HG03378 (cell line): Measurements from ENCODE around the gene SULT2B1.

ENCODE experiments used
- ATAC-seq: cut with Tn5 transposase; IDR thresholded peaks from one replicate; pipeline ENCODE4 v1.9.1; 2021; ENCODE audit warnings: mild to moderate bottlenecking, moderate library complexity; ENCODE audit not compliant: unreplicated experiment

Gene SULT2B1

DNA sequence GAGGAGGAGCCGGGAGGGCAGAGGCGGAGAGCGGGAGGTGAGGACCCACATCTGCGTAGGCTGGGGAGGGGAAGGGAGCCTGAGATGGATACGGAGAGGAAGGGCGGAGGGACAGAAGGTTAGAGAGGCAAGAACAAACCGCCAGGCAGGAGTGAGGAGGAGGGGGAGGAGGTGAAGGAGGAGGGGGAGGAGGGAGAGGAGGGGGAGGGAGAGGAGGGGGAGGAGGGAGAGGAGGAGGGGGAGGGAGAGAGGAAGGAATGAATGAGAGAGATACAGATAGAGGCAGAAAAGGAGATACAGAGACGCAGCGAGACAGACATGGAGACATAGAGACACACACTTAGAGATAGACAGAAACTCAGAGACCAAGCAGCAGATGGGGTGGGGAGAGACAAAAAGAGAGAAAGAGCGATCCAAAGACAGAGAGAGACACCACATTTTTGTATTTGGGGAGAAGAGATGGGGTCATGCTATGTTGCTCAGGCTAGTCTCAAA lies 94.8 kb downstream of the SULT2B1 start:
- no peak for ATAC-seq

DNA sequence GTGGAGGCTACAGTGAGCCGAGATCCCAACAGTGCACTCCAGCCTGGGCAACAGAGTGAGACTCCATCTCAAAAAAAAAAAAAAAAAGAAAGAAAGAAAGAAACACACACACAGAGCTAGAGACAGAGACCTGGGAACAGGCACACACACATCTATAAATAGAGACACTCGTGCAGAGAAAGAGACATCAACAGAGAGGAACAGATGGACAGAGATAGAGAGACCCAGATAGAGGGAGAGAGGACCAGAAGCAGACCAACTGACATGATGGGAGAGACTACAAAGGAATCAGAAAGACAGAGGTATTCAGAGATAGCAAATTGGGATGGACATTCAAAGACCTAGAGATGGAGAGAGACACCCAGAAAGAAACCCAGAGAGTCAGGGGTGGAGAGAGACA lies 96.2 kb downstream of the SULT2B1 start:
- ATAC-seq = no peak
